AG04450 (cell line): ENCODE measurements around the gene BST2. TPM values are rescaled to one million over a fixed set of nuclear protein-coding genes. Genes with fewer than 3 reads are reported as not detected.

Source experiments
- CTCF ChIA-PET: fragments of 300-600, 350-600 bp; formaldehyde crosslinking; extraction: SDS; loops from one replicate; lab custom pipeline; 2022; ENCODE audit warnings: antibody characterized with exemption, inconsistent platforms; lab: Charles Lee
- POLR2A ChIA-PET: fragments of 350-600 bp; formaldehyde crosslinking; extraction: SDS; loops from one replicate; lab custom pipeline; 2021; ENCODE audit warnings: antibody characterized with exemption, inconsistent platforms; lab: Yijun Ruan, JAX
- DNase-seq: peaks from one replicate; pipeline ENCODE4 v3.0.0-alpha.2; 2011; ENCODE audit warnings: low read depth, low spot score
- H3K27ac ChIP-seq: one replicate; pipeline ENCODE4 v1.5.1; 2012; ENCODE audit warnings: low read depth, low read length, control low read depth
- H3K27me3 ChIP-seq: one replicate; pipeline ENCODE4 v1.6.0; 2012; ENCODE audit warnings: low read length; ENCODE audit not compliant: control insufficient read depth, insufficient read depth
- H3K4me3 ChIP-seq: 2 replicates; pipeline ENCODE4 v1.5.1; 2011; ENCODE audit warnings: mild to moderate bottlenecking, low read depth, low read length, control low read depth
- H3K9me3 ChIP-seq: 2 replicates; pipeline ENCODE4 v1.5.1; 2012; ENCODE audit warnings: low read length; ENCODE audit not compliant: control insufficient read depth, insufficient read depth
- CTCF ChIP-seq: IDR thresholded peaks from 2 replicates; pipeline ENCODE4 v1.5.1; 2011; ENCODE audit warnings: low read depth, low read length, control low read depth, inconsistent platforms
- polyA plus RNA-seq: library from polyadenylated mRNA; depleted of rRNA; stranded (reverse); fragments of >200 nt; gene quantifications from 2 replicates; pipeline ENCODE4 v1.2.3, GENCODE V29; 2011; rRNA removed

Gene BST2
- polyA plus RNA-seq, 1 experiment: 1.9 TPM

GRCh38 chr19:17358395-17358794 is 47.0 kb downstream of the BST2 start:
- Histone ChIP-seq H3K9me3 (no peaks in the 10 kb centered on the region), H3K27me3 (peaks cover 10% of the 10 kb centered on the region), H3K27ac (no peak overlapping the region), H3K4me3 (no peak overlapping the region)
- TF ChIP-seq CTCF: no peak
- ChIA-PET CTCF (interaction anchor here (2.5 kb wide), 1 partner anchor 27 kb away, joined by 12 read pairs; no protein-coding TSS in a partner anchor), POLR2A (interaction anchor here (0.7 kb wide), 1 partner anchor 269 kb away, joined by 6 read pairs; no protein-coding TSS in a partner anchor)
- DNase-seq: no peak

- DNase-seq: no peak
- no peak for TF ChIP-seq CTCF
- Histone ChIP-seq H3K9me3 (no peaks in the 10 kb centered on the region; the same call in 1 of the 2 replicates), H3K27me3 (peaks cover 10% of the 10 kb centered on the region), H3K27ac (no peak overlapping the region), H3K4me3 (no peak overlapping the region)
- CTCF ChIA-PET: interaction anchor here (2.5 kb wide), 1 partner anchor 28 kb away, joined by 12 read pairs; no protein-coding TSS in a partner anchor
- POLR2A ChIA-PET: no interaction called here
Observed at GRCh38 chr19:17357724-17358123, 47.7 kb downstream of the BST2 start.

GRCh38 chr19:17357078-17357666 is 48.3 kb downstream of the BST2 start:
- TF ChIP-seq CTCF: no peak
- DNase-seq: no peak
- ChIA-PET POLR2A (no interaction called here), CTCF (interaction anchor here (2.5 kb wide), 1 partner anchor 28 kb away, joined by 12 read pairs; no protein-coding TSS in a partner anchor)
- H3K27ac ChIP-seq: no peak overlapping the region
- peaks cover 9% of the 10 kb centered on the region for H3K27me3 ChIP-seq
- no peaks in the 10 kb centered on the region; the same call in 1 of the 2 replicates for H3K9me3 ChIP-seq
- no peak overlapping the region for H3K4me3 ChIP-seq

- Histone ChIP-seq H3K9me3 (no peaks in the 10 kb centered on the region; the same call in 1 of the 2 replicates), H3K27ac (no peak overlapping the region), H3K27me3 (peaks cover 9% of the 10 kb centered on the region), H3K4me3 (no peak overlapping the region)
- CTCF ChIA-PET: no interaction called here
- TF ChIP-seq CTCF: no peak
- DNase-seq: no peak
- POLR2A ChIA-PET: no interaction called here
Observed at GRCh38 chr19:17353386-17353785, 52.0 kb downstream of the BST2 start.

Other genes with a start within 250 kb of the BST2 start
- gene USE1, start 190.3 kb downstream of the BST2 start, polyA plus RNA-seq: 21.1 and 25.1 TPM in 2 replicates
- 4.6 and 6.7 TPM in 2 replicates for gene OCEL1, start 179.4 kb downstream of the BST2 start, polyA plus RNA-seq
- gene NR2F6, start 159.7 kb downstream of the BST2 start, polyA plus RNA-seq: 16.3 and 18.9 TPM in 2 replicates
- gene USHBP1, start 140.9 kb downstream of the BST2 start, polyA plus RNA-seq: not detected in 2 replicates
- 92.0 and 98.6 TPM in 2 replicates for gene BABAM1, start 138.2 kb downstream of the BST2 start, polyA plus RNA-seq
- 0.33 and 0.36 TPM in 2 replicates for gene ANKLE1, start 123.7 kb downstream of the BST2 start, polyA plus RNA-seq
- 6.1 and 8.6 TPM in 2 replicates for gene ABHD8, start 102.2 kb downstream of the BST2 start, polyA plus RNA-seq
- 23.2 and 24.3 TPM in 2 replicates for gene MRPL34, start 99.8 kb downstream of the BST2 start, polyA plus RNA-seq
- gene DDA1, start 96.1 kb downstream of the BST2 start, polyA plus RNA-seq: 38.7 and 40.7 TPM in 2 replicates
- gene ANO8, start 70.8 kb downstream of the BST2 start, polyA plus RNA-seq: 1.8 and 2.0 TPM in 2 replicates
- gene GTPBP3, start 68.1 kb downstream of the BST2 start, polyA plus RNA-seq: 4.7 TPM in 2 replicates
- not detected in 2 replicates for gene PLVAP, start 28.3 kb downstream of the BST2 start, polyA plus RNA-seq
- not detected in 2 replicates for gene CCDC194, start 11.4 kb downstream of the BST2 start, polyA plus RNA-seq
- 22.5 and 30.1 TPM in 2 replicates for gene MVB12A, start 14.4 kb upstream of the BST2 start, polyA plus RNA-seq
- gene TMEM221, start 43.0 kb upstream of the BST2 start, polyA plus RNA-seq: 0.05 and 0.07 TPM in 2 replicates
- gene NXNL1, start 55.3 kb upstream of the BST2 start, polyA plus RNA-seq: not detected in 2 replicates
- gene SLC27A1, start 64.9 kb upstream of the BST2 start, polyA plus RNA-seq: 8.3 and 9.4 TPM in 2 replicates
- gene PGLS, start 106.0 kb upstream of the BST2 start, polyA plus RNA-seq: 40.5 and 60.8 TPM in 2 replicates
- 89.0 and 102 TPM in 2 replicates for gene COLGALT1, start 150.0 kb upstream of the BST2 start, polyA plus RNA-seq